NB4 (cell line): ENCODE measurements around the gene ATP10A.

Source experiments
- MYC ChIP-seq: IDR thresholded peaks from 2 replicates; pipeline ENCODE4 v1.6.1; 2011; ENCODE audit warnings: low read depth, low read length
- POLR2A ChIP-seq: IDR thresholded peaks from 2 replicates; pipeline ENCODE4 v1.6.1; 2011; ENCODE audit warnings: mild to moderate bottlenecking; ENCODE audit not compliant: insufficient read length; ENCODE audit errors: extremely low read depth
- TF ChIP-seq, protein P1 (sequence below): IDR thresholded peaks from one replicate; pipeline ENCODE4 v1.5.1; 2012; ENCODE audit warnings: low read depth, low read length
- TF ChIP-seq, protein P2 (sequence below): IDR thresholded peaks from 2 replicates; pipeline ENCODE4 v1.6.1; 2011; ENCODE audit warnings: low read depth, low read length

DNA sequence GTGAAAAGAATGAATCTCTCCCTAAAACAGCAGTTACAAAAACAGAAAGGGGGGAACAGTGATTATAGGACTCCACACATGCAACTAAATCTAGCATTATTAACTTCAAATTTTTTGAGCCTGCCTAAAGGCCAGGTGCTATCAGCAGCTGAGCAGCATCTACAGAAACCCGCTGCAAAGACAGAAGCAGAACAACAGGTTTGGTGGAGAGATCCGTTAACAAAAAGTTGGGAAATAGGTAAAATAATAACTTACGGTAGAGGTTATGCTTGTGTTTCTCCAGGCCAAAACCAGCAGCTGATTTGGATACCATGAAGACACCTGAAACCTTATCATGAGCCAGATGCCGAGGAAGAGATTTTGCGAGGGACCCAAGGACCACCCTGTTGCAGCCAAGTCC lies 222.7 kb downstream of the ATP10A start:
- TF ChIP-seq POLR2A (no peak), MYC (no peak)
- TF ChIP-seq, protein P1, sequence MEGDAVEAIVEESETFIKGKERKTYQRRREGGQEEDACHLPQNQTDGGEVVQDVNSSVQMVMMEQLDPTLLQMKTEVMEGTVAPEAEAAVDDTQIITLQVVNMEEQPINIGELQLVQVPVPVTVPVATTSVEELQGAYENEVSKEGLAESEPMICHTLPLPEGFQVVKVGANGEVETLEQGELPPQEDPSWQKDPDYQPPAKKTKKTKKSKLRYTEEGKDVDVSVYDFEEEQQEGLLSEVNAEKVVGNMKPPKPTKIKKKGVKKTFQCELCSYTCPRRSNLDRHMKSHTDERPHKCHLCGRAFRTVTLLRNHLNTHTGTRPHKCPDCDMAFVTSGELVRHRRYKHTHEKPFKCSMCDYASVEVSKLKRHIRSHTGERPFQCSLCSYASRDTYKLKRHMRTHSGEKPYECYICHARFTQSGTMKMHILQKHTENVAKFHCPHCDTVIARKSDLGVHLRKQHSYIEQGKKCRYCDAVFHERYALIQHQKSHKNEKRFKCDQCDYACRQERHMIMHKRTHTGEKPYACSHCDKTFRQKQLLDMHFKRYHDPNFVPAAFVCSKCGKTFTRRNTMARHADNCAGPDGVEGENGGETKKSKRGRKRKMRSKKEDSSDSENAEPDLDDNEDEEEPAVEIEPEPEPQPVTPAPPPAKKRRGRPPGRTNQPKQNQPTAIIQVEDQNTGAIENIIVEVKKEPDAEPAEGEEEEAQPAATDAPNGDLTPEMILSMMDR, result no peak
- TF ChIP-seq, protein P2, sequence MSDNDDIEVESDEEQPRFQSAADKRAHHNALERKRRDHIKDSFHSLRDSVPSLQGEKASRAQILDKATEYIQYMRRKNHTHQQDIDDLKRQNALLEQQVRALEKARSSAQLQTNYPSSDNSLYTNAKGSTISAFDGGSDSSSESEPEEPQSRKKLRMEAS, result no peak
